ENCODE results near the gene AGAP1. TPM values are rescaled to one million over a fixed set of nuclear protein-coding genes. Genes with fewer than 3 reads are reported as not detected.

Gene AGAP1
- total RNA-seq, 2 donors from 2014 or later: 19.1 to 20.8 TPM

DNA sequence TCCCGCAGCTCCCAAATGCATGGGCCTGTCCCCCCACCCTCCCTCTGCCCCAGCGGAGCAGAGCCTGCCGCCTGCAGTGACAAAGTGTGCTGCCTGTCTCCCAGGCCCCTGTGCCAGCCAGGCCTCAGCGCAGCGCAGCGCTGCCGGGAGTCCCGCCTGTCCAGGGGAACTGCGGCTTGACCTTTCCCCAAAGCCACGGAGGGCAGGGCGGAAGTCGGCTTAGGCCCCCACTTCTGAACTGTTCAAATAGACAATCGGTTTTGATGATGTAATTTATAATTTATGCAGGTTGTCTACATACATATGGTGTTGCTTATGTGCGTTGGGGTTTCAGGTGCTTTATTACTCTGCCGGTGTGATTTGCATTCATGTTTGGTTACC, 667.2 kb downstream of the AGAP1 start:
- H3K27me3 ChIP-seq (replicated peaks; ENCODE audit: insufficient read depth): peaks cover 17% of the 10 kb centered on the region
- ATAC-seq (ENCODE audit: insufficient number of reproducible peaks, low FRiP score, low read depth): no peak
- no peaks in the 10 kb centered on the region for H3K36me3 ChIP-seq
- DNase-seq (ENCODE audit: low spot score): no peak
- H3K4me3 ChIP-seq: no peak overlapping the region
- TF ChIP-seq, protein P1, sequence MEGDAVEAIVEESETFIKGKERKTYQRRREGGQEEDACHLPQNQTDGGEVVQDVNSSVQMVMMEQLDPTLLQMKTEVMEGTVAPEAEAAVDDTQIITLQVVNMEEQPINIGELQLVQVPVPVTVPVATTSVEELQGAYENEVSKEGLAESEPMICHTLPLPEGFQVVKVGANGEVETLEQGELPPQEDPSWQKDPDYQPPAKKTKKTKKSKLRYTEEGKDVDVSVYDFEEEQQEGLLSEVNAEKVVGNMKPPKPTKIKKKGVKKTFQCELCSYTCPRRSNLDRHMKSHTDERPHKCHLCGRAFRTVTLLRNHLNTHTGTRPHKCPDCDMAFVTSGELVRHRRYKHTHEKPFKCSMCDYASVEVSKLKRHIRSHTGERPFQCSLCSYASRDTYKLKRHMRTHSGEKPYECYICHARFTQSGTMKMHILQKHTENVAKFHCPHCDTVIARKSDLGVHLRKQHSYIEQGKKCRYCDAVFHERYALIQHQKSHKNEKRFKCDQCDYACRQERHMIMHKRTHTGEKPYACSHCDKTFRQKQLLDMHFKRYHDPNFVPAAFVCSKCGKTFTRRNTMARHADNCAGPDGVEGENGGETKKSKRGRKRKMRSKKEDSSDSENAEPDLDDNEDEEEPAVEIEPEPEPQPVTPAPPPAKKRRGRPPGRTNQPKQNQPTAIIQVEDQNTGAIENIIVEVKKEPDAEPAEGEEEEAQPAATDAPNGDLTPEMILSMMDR (IDR thresholded peaks at IDR 0.05): no peak
- peaks cover 8 to 25% of the 10 kb centered on the region in 2 donors for H3K4me1 ChIP-seq (ENCODE audit: control insufficient read depth in 1 of 2, low read depth in 2 of 2)
- no peaks in the 10 kb centered on the region for H3K9me3 ChIP-seq
- no peak overlapping the region for H3K27ac ChIP-seq

DNA sequence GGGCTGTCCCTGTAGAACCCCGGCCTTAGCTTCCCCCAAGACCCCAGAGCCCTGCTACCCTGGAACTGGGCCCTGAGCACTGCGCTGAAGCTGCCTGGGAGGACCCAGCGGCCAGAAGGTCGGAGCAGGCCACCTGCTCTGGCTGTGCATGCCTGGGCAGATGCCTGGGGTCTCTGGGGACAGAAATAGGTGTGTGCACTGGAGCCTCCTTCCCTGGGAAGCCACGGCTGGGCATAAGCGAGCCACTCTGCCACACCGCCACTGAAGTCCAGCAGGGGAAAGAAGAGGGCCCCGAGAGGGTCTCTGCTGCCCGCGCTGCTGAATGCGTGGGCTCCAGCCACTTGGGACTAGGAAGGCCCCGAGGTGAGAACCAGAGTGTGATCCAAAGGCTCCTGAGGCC, 667.7 kb downstream of the AGAP1 start:
- H3K4me1 ChIP-seq (ENCODE audit: control insufficient read depth in 1 of 2, low read depth in 2 of 2): peaks cover 8 to 29% of the 10 kb centered on the region in 2 donors
- no peak overlapping the region for H3K4me3 ChIP-seq
- DNase-seq (ENCODE audit: low spot score) (no peak), ATAC-seq (ENCODE audit: insufficient number of reproducible peaks, low FRiP score, low read depth) (no peak)
- H3K27me3 ChIP-seq (replicated peaks; ENCODE audit: insufficient read depth): peaks cover 17% of the 10 kb centered on the region
- H3K27ac ChIP-seq: no peak overlapping the region
- no peaks in the 10 kb centered on the region for H3K36me3 ChIP-seq
- no peaks in the 10 kb centered on the region for H3K9me3 ChIP-seq
- TF ChIP-seq, protein P1 (IDR thresholded peaks at IDR 0.05): no peak

DNA sequence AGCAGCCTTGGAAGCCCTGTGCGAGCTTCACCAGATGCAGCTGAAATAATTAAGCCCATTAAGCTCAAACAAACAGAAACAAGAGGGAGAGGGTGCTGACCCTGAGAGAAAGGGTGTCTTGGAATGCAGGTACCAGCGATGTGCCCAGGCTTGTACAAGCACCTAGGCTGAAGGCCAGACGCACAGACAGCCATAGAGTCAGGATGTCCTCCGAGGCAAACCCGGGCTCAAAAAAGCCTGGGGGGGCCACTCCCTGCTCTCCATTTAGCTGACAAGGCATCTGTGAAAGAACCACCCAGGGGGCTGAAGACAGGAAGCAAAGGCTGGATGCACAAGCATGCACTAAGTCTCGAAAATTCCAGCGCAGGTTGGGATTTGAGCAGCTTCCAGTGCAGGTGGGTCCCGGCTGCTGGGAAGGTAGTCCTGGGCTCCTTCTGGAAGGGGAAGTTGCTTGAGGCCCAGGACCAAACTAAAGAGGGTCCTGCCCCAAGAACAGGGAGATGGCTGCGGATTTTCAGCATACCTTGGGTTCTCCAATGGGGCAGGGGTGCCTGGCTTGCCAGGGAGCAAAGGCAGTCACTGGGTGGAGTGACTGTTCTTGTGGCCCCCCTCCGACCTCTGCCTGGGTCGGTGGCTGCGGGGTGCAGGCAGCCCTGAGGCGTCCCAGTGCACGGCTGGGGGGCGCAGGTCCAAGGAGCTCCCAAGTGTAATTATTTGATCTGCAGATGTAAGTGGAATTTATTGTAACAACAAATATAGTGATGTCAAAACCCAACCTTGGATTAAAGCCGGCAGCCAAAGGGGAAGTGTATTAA, 668.4 kb downstream of the AGAP1 start:
- H3K9me3 ChIP-seq: no peaks in the 10 kb centered on the region

DNA sequence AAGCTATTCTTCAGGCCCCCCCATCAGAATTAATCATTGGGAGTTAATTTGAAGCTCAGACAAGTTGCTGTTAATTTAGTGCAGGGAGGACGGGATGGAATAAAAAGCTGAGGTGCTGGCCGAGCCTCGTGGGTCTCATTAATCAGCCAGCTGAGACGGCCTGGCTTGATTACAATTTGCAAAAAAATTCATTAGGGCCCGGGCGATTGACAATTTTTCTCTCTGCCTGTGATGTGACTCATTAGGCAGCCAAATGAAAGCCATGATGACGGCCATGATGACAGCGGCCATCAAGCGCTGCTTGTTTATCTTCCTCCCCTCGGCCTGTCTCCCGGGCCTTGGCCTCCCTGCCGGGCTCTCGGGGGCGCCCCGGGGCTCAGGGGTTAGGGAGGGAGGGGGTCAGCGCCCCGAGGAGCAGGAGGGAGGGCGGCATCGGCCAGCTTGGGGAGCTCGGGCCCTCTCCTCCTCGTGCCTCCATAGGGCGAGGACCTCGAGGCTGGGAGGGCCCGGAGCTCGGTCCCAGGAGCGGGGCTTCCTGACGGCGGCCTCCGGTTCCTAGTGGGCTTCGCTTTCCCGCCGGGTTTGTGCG, 669.1 kb downstream of the AGAP1 start:
- H3K36me3 ChIP-seq: no peaks in the 10 kb centered on the region
- no peaks in the 10 kb centered on the region for H3K9me3 ChIP-seq
- peaks cover 17% of the 10 kb centered on the region for H3K27me3 ChIP-seq (replicated peaks; ENCODE audit: insufficient read depth)
- no peak overlapping the region for H3K4me3 ChIP-seq
- H3K27ac ChIP-seq: no peak overlapping the region
- ATAC-seq (ENCODE audit: insufficient number of reproducible peaks, low FRiP score, low read depth) (no peak), DNase-seq (ENCODE audit: low spot score) (no peak)
- H3K4me1 ChIP-seq (ENCODE audit: control insufficient read depth in 1 of 2, low read depth in 2 of 2): peaks cover 16 to 44% of the 10 kb centered on the region in 2 donors
- TF ChIP-seq, protein P1 (IDR thresholded peaks at IDR 0.05): no peak

More for the DNA sequence above, 668.4 kb downstream of the AGAP1 start:
- ATAC-seq (ENCODE audit: insufficient number of reproducible peaks, low FRiP score, low read depth) (no peak), DNase-seq (ENCODE audit: low spot score) (no peak)
- TF ChIP-seq, protein P1 (IDR thresholded peaks at IDR 0.05): no peak
- H3K27me3 ChIP-seq (replicated peaks; ENCODE audit: insufficient read depth): peaks cover 17% of the 10 kb centered on the region
- H3K27ac ChIP-seq: no peak overlapping the region
- H3K4me1 ChIP-seq (ENCODE audit: control insufficient read depth in 1 of 2, low read depth in 2 of 2): peaks cover 14 to 36% of the 10 kb centered on the region in 2 donors
- H3K36me3 ChIP-seq: no peaks in the 10 kb centered on the region
- H3K4me3 ChIP-seq: no peak overlapping the region

DNA sequence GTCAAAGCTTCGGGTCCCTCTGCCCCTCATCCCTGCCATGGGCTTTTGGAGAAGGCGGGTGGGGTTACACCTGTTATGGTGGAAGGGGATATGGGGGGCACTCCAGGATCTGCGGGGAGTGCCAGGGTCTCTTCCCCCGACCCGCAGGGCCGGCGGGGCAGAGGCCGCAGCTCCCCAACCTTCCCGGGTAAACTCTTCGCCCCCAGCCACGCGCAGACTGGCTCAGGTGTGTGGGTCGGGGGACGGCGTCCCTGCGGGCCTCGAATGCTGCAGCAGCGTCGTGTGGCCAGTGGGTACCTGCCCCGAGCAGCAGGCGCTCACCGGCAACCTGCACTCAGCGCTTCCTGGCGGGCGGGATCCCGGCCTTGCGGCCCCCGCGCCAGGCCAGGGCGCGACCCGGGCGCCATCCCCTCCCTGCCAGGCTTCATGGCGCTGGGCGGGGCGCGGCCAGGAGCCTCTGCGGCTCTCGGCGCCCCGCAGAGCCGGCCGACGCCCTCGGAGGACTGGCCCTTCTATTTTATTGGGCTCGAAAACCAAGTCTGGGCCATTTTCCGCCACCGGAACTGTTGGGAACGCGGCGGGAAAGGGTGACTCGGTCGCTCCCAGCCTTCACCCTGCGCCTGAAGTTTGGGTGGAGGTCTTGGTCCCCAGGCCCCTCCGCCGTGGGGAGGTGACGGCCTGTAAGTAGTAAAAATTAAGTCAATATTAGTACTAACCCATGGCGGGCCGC, 669.8 kb downstream of the AGAP1 start:
- TF ChIP-seq, protein P1 (IDR thresholded peaks at IDR 0.05): no peak
- H3K4me3 ChIP-seq: peak overlapping the region; percentile 70
- peaks cover 17% of the 10 kb centered on the region for H3K27me3 ChIP-seq (replicated peaks; ENCODE audit: insufficient read depth)
- no peaks in the 10 kb centered on the region for H3K36me3 ChIP-seq
- H3K27ac ChIP-seq: no peak overlapping the region
- no peaks in the 10 kb centered on the region for H3K9me3 ChIP-seq
- DNase-seq (ENCODE audit: low spot score) (no peak), ATAC-seq (ENCODE audit: insufficient number of reproducible peaks, low FRiP score, low read depth) (no peak)
- peaks cover 20 to 50% of the 10 kb centered on the region in 2 donors for H3K4me1 ChIP-seq (ENCODE audit: control insufficient read depth in 1 of 2, low read depth in 2 of 2)

All from thoracic aorta (tissue), 2 donors.